GM18870 (cell line): ENCODE measurements around the gene VMO1.

Experiments
- ATAC-seq: cut with Tn5 transposase; IDR thresholded peaks from one replicate; pipeline ENCODE4 v1.9.1; 2021; ENCODE audit warnings: moderate library complexity; ENCODE audit not compliant: unreplicated experiment

VMO1 gene

DNA sequence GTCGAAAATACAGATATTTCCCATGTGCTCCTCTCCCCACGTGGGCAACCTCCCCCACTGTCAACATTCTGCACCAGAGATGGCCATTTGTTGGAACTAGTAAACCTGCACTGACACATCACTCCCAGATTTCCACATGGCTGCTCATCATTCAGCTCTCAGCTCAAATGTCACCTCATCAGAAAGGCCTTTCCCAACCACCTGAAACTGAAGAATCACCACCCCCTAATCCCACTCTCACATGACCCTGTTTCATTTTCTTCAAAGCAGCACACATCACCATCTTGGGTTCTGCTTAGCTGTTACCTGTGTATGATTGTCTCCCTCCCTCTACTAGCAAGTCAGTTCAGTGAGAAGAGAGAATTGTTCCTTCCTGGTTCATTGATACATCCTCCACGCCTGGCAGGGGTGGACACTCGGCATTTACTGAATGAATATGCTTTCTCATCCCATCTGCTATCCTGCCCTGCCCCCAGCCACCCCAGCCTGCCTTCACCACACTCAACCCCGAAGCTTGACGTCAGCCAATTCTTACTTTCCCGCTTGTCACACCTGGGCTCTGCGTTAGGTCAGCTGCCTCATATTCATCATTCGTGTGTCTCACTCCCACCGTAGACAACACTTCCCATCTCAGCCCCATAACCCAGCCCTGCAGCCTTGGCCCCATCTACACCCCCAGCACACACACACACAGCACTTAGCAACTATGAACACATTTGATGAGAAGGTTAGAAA, 14.5 kb upstream of the VMO1 start:
- no peak for ATAC-seq

DNA sequence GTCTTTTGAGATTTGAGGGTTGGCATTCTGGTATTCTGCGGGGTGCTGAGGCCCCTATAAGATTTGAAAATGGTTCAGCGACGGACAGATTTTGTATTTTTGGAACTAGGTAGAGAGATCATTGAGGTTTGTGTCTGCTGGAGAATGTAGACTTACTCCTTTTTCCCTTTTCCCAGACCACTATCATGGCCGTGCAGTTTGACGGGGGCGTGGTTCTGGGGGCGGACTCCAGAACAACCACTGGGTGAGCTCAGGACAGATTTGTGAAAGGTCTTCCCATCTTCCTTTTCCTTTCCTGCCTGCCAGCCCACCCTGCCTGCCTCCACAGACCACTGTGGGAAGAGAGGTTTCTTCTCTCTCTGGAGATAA, 10.4 kb upstream of the VMO1 start:
- ATAC-seq: no peak

DNA sequence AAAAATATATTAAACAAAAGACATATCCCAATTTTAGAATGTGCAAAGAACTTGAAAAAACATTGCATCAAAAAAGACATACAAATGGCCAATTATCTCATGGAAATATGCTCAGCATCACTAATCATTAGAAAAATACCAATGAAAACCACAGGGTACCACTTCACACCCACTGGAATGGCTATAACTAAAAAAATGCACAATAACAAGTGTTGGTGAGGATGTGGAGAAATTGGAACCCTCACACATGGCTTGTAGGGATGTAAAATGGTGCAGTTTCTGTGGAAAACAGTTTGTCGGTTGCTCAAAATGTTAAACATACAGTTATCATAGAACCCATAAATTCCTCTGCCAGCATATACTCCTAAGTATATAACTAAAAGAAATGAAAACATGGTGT, 9.0 kb upstream of the VMO1 start:
- ATAC-seq: no peak

DNA sequence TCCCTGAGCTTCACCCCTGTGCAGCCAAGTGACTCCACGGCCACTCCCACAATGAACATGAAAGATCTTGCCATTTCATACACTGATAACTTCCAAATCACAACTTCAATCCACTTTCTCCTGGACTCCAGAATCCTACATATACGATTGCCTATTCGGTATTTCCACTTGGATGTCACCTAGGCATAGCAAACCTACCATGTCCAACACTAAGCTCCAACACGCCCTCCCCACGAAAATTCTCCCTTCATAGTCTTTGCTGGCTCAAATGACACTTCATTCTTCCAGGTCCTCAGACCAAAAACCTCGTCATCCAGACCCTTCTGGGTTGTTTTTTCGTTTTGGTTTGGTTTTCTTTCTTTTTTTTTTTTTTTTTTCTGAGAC, 4.5 kb upstream of the VMO1 start:
- no peak for ATAC-seq

DNA sequence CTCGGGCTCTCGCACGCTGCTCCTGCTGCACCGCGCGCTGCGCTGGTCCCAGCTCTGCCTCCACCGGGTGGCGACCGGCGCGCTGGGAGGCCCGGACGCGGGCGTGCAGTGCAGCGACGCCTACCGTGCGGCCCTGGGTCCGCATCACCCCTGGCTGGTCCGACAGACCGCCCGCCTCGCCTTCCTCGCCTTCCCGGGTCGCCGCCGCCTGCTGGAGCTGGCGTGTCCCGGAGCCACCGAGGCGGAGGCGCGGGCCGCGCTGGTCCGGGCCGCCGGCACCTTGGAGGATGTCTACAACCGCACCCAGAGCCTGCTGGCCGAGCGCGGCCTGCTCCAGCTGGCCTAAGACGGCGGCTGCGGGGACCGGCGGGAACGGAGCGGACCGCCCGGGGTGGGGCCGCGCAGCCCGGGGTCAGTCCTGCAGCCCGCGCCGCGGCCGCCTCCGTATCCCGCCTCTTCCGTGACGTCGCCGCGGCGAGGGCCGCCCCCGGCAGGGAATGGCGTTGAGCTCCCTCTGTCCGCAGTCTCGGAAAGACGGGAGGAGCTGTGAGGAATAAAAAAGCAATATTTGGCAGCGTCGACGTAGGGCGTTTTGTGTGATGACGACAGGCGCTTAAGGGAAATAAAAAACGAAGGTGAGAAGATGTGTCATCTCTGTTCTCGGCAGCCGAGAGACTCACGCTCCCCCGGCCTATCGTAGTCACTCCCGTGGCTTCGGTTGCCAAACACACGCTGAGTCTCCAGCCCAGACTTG, 4.0 kb upstream of the VMO1 start:
- no peak for ATAC-seq

DNA sequence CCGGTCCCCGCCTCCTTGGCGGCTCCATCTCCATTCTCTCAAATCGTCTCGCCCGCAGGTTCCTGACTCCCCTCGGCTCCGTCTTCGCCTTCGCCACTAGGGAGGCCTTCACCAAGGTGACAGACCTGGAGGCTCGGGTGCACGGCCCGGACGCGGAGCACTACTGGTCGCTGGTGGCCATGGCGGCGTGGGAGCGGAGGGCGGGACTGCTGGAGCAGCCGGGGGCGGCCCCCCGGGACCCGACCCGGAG, 3.5 kb upstream of the VMO1 start:
- no peak for ATAC-seq

DNA sequence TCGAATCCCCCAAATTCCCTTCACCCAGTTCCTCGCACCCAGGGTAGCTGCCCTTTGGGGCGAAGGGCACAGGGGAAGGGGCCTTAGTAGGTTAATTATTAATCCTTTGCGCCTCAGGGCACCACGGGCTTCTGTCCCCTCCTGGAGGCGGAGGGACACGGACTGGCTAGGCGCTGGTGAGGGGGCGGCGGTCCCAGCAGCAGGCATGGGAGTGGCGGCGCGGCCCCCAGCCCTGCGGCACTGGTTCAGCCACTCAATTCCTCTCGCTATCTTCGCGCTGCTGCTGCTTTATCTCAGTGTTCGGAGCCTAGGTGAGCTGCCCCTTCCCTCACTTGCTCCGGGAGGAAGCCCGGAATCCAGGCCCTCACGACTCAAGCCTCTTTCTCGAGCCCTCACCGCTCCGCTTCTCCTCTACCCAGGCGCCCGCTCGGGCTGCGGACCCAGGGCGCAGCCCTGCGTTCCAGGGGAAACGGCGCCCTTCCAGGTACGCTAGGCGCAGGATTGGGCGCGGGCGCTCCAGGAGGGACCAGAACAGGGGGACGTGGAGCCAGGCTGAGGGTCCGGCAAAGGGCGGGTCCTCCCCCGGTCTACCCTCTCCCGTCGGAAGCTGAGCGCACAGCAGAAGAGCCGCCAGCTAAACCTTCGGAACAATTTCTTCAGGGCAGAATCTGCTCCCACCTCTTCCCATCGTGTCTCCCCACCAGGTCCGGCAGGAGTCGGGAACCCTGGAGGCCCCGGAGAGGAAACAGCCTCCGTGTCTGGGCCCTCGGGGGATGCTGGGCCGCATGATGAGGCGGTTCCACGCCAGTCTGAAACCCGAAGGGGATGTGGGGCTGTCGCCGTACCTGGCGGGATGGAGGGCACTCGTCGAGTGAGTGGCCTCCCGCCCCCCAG, 2.9 kb upstream of the VMO1 start, which contains the start of gene GLTPD2:
Gene GLTPD2 (plus strand): TSS at position 158 of the 894 bp plus-strand sequence. CDS start 48 bp downstream, at position 206.
- ATAC-seq: no peak

DNA sequence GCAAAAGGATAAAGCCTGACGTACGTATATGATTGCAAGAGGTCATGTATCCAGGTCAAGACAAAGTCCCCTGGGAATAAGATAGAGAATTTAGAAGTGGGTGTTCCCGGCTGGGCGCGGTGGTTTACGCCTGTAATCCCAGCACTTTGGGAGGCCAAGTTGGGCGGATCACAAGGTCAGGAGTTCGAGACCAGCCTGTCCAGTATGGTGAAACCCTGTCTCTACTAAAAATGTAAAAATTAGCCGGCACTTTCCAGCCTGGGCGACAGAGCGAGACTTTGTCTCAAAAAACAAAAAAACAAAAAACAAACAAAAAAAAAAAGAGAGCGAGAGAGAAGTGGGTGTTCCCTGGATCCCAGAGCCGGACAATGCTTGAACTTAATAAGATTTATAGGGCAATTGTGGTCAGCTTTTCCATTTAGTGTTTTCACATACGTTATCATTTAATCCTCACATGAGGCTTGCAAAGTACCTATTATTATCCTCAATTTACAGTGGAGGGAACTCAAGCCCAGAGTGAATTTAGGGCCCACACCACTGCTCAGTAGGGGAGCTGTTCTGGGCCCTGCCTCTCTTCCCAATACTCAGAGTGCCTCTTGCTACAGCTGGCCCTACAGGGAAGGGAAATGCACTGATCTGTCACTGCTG, 2.1 kb upstream of the VMO1 start:
- ATAC-seq: no peak

DNA sequence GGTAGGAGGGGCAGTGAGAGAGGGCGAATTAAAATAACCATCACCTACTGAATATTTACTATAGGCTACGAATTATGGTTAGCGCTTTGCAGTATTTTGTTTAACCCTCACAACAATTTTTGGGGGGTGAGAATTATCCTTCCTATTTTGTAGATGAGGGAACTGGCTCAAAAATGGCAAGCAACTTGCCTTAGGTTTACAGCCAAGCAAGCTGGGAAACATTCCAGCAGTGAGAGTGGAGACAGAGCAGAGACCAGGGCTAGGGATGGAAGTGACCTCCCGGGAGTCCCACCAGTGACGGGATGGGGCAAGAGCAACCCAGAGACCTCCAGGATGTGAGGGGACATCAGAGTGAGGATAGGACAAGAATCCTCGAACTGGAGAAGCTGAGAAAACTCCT, 352 bp upstream of the VMO1 start:
- ATAC-seq: no peak

DNA sequence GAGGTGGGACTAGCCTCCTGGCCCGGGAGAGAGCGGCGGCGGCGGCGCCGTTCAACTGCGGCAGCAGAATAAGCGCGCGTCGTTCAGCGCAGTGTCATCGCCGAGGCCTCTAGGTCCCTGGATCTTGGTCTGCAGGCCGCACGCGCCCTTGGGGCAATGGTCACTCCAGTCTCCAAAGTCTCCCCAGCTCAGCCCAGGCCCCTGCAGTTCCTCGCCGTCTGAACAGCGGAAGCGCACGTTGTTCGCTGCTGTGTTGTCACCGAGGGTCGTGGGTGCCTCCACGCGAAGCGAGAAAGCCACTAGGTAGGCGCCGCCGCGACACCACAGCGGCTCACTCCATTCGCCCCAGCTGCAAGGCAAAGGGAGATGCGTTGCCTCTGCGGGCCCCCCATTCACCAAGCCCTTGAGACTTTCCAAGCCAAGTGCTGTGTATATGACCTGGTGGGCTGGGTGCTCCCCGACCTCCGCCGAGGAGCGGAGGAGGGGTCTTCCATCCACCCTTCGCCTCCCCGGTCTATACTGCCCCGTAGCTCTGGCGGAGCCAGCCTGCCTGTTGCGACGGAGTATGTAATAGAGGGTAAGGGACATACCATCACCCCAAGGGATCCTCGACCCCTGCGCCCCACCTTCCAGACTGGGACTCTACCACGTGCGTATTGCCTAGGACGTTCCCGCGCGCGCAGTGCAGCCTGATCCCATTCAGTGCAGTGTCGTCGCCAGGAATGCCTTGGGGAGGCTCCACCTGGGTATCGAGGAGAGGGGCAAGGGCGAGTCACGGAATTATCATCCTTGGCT, 656 bp downstream of the VMO1 start:
- no peak for ATAC-seq

DNA sequence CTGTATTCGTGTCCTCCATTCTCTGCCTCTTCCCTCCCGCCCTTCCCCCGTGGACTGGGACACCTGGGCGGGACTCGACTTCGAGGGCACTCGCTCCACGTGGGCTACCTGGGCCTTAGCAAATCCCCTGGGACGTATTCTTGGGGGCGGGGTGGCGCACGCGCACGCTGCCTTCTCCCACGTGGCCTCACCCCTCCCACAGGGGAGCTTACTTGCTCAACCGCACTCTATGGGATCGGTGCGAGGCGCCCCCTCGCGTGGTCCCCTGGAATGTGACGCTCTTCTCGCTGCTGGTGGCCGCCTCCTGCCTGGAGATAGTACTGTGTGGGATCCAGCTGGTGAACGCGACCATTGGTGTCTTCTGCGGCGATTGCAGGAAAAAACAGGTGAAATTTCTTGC, 3.5 kb downstream of the VMO1 start:
- ATAC-seq: no peak

DNA sequence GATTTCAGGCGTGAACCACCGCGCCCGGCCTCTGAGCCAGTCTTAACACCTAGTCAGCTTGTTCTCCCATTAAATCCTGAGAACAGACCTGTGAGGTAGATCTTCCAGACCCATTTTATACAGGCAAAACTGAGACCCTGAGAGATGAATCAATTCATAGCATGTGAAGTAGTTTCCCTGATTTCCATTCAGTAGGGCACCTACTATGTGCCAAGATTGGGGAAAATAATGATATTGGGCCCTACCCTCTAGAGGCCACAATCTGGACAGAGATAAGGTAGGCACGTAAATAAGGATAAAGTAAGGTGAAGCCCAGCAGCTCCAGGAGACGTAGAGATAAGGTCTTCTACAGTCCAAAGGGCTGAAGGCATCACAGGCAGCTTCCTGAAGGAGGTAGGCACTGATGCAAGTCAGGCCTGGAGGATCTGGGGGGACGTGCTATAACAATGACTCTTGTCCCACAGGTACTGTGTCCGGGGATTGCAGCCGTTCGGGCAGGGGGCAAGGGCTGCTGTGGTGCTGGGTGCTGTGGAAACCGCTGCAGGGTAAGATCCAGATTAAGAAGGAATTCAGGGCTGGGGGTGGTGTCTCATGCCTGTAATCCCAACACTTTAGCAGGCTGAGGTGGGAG, 5.7 kb downstream of the VMO1 start:
- ATAC-seq: no peak

DNA sequence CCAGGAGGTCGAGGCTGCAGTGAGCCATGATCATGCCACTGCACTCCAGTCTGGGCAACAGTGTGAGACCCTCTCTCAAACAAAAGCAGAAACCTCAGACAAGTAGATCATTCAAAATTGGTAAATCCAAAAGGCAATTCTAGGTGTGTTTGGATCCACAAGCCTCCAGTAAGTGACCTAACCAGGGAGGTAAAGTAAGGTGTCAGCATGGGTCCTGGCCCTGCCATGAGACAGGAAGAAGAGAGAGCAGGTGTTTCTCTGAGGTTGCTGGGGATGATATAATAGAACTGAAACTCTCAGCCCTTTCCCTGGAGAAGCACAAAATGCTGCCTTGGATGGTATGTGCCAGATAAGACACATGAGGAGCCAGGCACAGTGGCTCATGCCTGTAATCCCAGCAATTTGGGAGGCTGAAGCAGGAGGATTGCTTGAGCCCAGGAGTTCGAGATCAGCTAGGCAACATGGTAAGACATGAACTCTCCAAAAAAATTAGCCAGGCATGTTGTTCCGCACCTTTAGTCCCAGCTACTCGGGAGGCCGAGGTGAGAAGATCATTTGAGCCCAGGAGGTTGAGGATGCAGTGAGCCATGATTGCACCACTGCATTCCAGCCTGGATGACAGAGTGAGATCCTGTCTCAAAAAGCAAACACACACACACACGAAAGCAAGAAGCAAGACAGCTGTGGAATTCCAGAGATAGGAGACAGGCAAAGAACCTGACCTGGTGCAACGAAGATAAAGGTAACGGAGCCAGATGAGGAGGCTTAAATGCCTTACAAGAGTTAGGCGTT, 8.0 kb downstream of the VMO1 start:
- no peak for ATAC-seq

DNA sequence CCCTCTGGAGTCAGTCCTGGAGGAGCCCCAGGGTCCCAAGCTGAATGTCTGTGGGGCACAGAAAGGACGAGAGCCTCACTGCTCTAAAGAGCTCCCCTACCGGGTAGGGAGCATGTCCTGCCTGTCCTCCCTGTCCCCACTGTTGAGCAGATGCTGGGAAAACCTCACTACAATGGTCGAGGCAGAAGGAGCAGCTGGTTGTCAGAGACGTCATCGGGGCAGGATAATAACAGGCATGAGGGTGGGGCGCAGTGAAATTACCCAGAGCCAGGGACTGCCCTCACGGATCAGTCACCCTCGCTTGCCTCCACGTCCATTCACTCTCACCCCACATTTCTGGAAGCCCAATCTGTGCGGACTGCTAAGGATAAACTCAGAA, 13.9 kb downstream of the VMO1 start:
- no peak for ATAC-seq

DNA sequence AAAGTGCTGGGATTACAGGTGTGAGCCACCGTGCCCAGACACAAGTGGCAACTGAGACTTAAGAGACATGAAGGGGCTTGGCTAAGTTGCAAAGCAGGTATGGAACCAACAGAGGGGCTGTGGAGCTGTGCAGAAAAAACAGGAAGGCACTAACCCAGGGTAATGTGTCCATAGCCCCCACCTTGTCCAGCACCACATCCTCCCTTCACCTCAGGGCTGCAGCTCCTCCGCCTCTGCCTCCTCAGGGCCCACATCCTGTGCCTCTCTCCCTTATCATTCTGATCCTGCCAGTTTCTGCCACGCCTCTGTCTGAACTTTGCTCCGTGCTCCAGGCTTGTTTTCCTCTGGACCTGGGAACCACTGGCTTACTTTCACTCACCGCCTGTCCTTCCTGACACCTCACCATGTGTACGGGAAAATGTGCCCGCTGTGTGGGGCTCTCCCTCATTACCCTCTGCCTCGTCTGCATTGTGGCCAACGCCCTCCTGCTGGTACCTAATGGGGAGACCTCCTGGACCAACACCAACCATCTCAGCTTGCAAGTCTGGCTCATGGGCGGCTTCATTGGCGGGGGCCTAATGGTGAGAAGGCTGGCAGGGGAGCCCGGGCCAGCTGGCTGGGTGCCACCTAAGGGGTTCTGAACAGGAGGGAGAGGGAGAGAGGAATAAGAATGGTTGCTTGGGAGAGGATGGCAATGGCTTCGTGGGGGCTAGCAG, 14.5 kb downstream of the VMO1 start, which contains the start of gene TM4SF5:
Gene TM4SF5 (plus strand): TSS at position 368 of the 716 bp plus-strand sequence. CDS start 37 bp downstream, at position 405.
- ATAC-seq: no peak

DNA sequence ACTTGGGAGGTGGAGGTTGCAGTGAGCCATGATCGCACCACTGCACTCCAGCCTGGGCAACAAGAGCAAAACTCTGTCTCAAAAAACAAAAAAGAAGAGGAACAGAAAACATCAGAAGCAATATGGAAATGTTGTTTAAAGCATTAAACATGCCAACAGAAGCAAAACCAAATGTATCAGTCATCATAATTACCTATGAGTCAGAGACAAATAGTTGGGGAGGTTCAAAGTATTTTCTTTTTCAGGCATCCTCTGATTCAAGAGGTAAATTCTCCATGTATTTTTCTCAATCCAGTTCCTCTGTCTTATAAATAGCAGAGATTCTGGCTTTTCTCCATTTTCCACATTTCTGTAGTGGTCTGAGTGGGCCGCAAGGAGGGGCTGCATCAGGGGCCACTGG, 16.5 kb downstream of the VMO1 start:
- ATAC-seq: no peak

DNA sequence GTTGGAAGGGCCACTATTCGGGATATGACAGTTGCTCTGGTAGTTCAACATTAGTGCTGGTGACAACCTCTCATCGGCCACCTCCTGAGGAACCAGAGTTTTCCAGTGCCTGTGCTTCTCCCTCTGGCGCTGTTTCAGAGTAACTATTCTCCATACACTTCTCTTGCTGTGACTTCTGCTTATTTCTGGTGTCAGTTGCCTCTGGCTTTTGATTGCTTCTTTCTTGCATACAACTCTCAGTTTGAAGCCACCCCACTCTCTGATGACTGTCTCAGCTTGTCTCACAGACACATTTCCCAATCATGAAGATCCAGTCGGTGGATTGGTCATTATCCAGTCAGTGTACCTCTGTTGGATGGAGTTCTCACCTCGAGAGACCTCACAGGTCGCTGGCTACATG, 17.9 kb downstream of the VMO1 start:
- ATAC-seq: no peak

DNA sequence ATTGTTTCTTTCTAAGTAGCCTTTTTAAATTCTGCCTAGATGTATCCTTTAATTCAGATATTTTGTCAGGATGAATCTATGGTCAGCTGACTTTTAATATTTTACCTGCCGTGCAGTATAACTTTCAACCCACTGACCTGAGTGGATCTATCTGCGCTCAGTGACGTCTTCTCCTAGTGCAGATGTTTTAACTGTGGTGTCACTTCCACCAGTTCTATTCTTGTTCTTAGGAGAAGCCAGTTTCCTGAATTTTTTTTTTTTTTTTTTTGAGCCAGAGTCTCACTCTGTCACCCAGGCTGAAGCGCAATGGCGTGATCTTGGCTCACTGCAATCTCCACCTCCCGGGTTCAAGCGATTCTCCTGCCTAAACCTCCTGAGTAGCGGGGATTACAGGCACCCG, 19.4 kb downstream of the VMO1 start:
- ATAC-seq: no peak

DNA sequence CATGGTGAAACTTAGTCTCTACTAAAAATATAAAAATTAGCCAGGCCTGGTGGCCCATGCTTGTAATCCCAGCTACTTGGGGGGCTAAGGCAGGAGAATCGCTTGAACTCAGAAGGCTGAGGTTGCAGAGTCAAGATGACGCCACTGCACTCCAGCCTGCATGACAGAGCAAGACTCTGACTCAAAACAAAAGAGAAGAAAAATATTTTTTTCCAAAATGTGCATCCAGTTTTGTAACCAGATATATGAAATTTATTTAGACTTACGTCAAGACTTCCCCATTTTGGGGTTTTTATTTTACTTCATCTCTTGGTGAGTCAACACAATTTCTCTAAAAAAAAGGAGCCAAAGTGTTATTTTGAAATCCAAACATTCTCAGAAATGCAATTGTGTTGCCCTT, 20.0 kb downstream of the VMO1 start:
- ATAC-seq: no peak
